Measurements from ENCODE around the gene PTCD2.

GRCh38 chr5:72410688-72411295 lies 90.6 kb downstream of the PTCD2 start:
- TF ChIP-seq, protein P1, sequence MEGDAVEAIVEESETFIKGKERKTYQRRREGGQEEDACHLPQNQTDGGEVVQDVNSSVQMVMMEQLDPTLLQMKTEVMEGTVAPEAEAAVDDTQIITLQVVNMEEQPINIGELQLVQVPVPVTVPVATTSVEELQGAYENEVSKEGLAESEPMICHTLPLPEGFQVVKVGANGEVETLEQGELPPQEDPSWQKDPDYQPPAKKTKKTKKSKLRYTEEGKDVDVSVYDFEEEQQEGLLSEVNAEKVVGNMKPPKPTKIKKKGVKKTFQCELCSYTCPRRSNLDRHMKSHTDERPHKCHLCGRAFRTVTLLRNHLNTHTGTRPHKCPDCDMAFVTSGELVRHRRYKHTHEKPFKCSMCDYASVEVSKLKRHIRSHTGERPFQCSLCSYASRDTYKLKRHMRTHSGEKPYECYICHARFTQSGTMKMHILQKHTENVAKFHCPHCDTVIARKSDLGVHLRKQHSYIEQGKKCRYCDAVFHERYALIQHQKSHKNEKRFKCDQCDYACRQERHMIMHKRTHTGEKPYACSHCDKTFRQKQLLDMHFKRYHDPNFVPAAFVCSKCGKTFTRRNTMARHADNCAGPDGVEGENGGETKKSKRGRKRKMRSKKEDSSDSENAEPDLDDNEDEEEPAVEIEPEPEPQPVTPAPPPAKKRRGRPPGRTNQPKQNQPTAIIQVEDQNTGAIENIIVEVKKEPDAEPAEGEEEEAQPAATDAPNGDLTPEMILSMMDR (IDR thresholded peaks at IDR 0.05) = no peak
- TF ChIP-seq POLR2AphosphoS5 (IDR thresholded peaks at IDR 0.05) = no peak
